Ishikawa (cell line): ENCODE data around the gene SERPINB3.

Experiments used
- CREB1 ChIP-seq: IDR thresholded peaks from 2 replicates; pipeline ENCODE4 v1.6.1; 2012; ENCODE audit warnings: low read depth
- EP300 ChIP-seq: IDR thresholded peaks from 2 replicates; pipeline ENCODE4 v1.6.1; 2012; ENCODE audit warnings: borderline replicate concordance
- MAX ChIP-seq: IDR thresholded peaks from 2 replicates; pipeline ENCODE4 v1.6.1; 2012
- NFIC ChIP-seq: IDR thresholded peaks from 2 replicates; pipeline ENCODE4 v1.6.1; 2012
- REST ChIP-seq: IDR thresholded peaks from 2 replicates; pipeline ENCODE4 v1.6.1; 2012; ENCODE audit warnings: low read depth, mild to moderate bottlenecking
- TAF1 ChIP-seq: IDR thresholded peaks from 2 replicates; pipeline ENCODE4 v1.6.1; 2012; ENCODE audit warnings: low read depth, mild to moderate bottlenecking
- TCF12 ChIP-seq: IDR thresholded peaks from 2 replicates; pipeline ENCODE4 v1.6.1; 2012; ENCODE audit warnings: low read depth
- USF1 ChIP-seq: IDR thresholded peaks from 2 replicates; pipeline ENCODE4 v1.6.1; 2012
- YY1 ChIP-seq: IDR thresholded peaks from 2 replicates; pipeline ENCODE4 v1.6.1; 2012; ENCODE audit warnings: low read depth

GRCh38 chr18:63637703-63638102, 24.0 kb downstream of the SERPINB3 start:
- TF ChIP-seq CREB1 (no peak), NFIC (no peak), TAF1 (no peak), REST (no peak), EP300 (no peak), MAX (no peak), USF1 (no peak), TCF12 (no peak), YY1 (no peak)
